Tibial artery (tissue), 4 donors: Measurements from ENCODE around the gene TMEM114.

Source experiments
- DNase-seq, 2 donors: peaks; one replicate each; pipeline ENCODE4 v3.0.0-alpha.2; 2019
- H3K27ac ChIP-seq, 2 donors: fragments of 200-600 bp; sonication (generic) in 1 of 2; 1 replicate in 1 of 2; 2 replicates in 1 of 2; pipeline ENCODE4 v1.5.1; 2018 to 2019; ENCODE audit warnings: mild to moderate bottlenecking in 1 of 2
- H3K27me3 ChIP-seq, 2 donors: fragments of 200-600 bp; sonication (generic) in 1 of 2; one replicate each; pipeline versions ENCODE4 v1.5.1 to v1.6.0; 2016 to 2019
- H3K36me3 ChIP-seq, 3 donors: fragments of 200-600 bp; sonication (generic) in 2 of 3; one replicate each; pipeline ENCODE4 v1.5.1; 2016 to 2019; ENCODE audit warnings: mild to moderate bottlenecking in 2 of 3
- H3K4me1 ChIP-seq, 4 donors: fragments of 200-600 bp; sonication (generic) in 2 of 4; 1 replicate in 3 of 4; 2 replicates in 1 of 4; pipeline ENCODE4 v1.5.1; 2016 to 2019
- H3K4me3 ChIP-seq, 2 donors: fragments of 200-600 bp; sonication (generic) in 1 of 2; 1 replicate in 1 of 2; 2 replicates in 1 of 2; pipeline ENCODE4 v1.5.1; 2018 to 2019; ENCODE audit warnings: mild to moderate bottlenecking in 2 of 2
- H3K9me3 ChIP-seq, 3 donors: fragments of 200-600 bp; sonication (generic) in 1 of 3; one replicate each; pipeline ENCODE4 v1.5.1; 2016 to 2019
- intact Hi-C: fragments of 100-400 bp; cut with DNase I; formaldehyde crosslinking; loops from one replicate; pipeline ENCODE4 v1.15.0; 2023; ENCODE audit warnings: low total_unique reads
- TF ChIP-seq, protein P1 (sequence below), 2 experiments: fragments of 200-600 bp in 1 of 2; fragments of 450-650 bp in 1 of 2; IDR thresholded peaks; one replicate each; pipeline ENCODE4 v1.5.1; 2017 to 2019; ENCODE audit warnings: antibody characterized with exemption in 2 of 2, mild to moderate bottlenecking in 1 of 2, moderate library complexity in 1 of 2

The TMEM114 gene

DNA sequence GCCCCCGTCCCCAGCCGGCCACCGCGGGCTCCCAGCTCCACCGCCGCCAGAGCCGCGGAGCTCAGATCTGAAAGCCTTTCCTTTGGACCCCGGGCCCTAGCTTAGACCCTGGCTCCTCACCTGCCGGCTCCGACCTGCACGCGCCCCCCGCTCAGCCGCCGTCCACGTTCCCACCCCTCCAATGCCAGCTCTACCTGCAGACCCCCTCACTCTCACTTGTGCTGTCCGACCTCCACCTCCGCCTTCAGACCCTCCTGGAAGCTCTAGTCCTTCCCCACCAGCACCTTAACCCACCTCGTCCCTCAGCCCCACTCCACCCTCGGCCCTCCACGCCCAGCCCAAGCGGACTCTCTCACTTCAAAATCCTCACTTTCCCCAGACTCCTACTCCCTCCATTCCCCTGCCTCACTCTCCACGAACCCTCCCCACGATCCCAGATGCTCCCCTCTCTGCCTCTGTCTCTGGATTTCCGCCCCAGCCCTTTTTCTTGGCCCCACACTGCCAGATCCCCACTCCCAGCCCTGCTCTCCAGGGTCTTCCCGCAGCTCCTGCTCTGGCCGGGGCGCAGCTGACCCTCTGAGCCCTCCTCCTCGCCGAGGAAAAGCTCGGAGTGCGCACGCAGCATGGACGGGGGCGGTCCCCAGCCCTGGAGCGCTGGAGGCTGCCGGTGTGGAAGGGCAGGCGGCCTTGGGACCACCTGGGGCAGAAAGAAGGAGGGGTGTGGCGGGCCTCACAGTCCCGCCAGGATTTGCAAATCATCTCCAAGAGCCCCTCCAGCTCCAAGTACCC, at the start of gene TMEM114:
TSS of gene TMEM114 (minus strand) at position 612 of the 789 bp plus-strand sequence. CDS start 673 bp downstream, outside the sequence.
- H3K4me1 ChIP-seq, result peaks cover 0 to 19% (median 12%) of the 10 kb centered on the region in 4 donors
- H3K4me3 ChIP-seq, result peak within 1 kb of the TSS in 1 of 2 donors; percentile 28
- no peak for DNase-seq
- peaks cover 0 to 59% of the 10 kb centered on the region in 2 donors for H3K27me3 ChIP-seq
- no peak within 1 kb of the TSS for H3K27ac ChIP-seq
- TF ChIP-seq, protein P1, sequence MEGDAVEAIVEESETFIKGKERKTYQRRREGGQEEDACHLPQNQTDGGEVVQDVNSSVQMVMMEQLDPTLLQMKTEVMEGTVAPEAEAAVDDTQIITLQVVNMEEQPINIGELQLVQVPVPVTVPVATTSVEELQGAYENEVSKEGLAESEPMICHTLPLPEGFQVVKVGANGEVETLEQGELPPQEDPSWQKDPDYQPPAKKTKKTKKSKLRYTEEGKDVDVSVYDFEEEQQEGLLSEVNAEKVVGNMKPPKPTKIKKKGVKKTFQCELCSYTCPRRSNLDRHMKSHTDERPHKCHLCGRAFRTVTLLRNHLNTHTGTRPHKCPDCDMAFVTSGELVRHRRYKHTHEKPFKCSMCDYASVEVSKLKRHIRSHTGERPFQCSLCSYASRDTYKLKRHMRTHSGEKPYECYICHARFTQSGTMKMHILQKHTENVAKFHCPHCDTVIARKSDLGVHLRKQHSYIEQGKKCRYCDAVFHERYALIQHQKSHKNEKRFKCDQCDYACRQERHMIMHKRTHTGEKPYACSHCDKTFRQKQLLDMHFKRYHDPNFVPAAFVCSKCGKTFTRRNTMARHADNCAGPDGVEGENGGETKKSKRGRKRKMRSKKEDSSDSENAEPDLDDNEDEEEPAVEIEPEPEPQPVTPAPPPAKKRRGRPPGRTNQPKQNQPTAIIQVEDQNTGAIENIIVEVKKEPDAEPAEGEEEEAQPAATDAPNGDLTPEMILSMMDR (IDR thresholded peaks at IDR 0.05), result no peak
- H3K9me3 ChIP-seq, result no peaks in the 10 kb centered on the region
- H3K36me3 ChIP-seq, result no peaks in the 10 kb centered on the region
- intact Hi-C loops, result no loop called here

- intact Hi-C loops, result no loop called here
- H3K9me3 ChIP-seq, result no peaks in the 10 kb centered on the region
- TF ChIP-seq, protein P1 (IDR thresholded peaks at IDR 0.05), result no peak
- no peak overlapping the region for H3K27ac ChIP-seq
- H3K4me1 ChIP-seq, result no peaks in the 10 kb centered on the region
- no peaks in the 10 kb centered on the region for H3K27me3 ChIP-seq
- peaks cover 83 to 92% (median 92%) of the 10 kb centered on the region in 3 donors for H3K36me3 ChIP-seq
- H3K4me3 ChIP-seq, result no peak overlapping the region
- DNase-seq, result no peak
Observed at GRCh38 chr16:8639694-8640093, 49.4 kb upstream of the TMEM114 start.

GRCh38 chr16:8634991-8635736, 44.9 kb upstream of the TMEM114 start:
- intact Hi-C loops, result no loop called here
- Histone ChIP-seq H3K4me3 (no peak overlapping the region), H3K4me1 (no peaks in the 10 kb centered on the region), H3K36me3 (peaks cover 55 to 96% (median 91%) of the 10 kb centered on the region in 3 donors), H3K27ac (no peak overlapping the region), H3K9me3 (no peaks in the 10 kb centered on the region), H3K27me3 (no peaks in the 10 kb centered on the region)
- DNase-seq, result no peak
- TF ChIP-seq, protein P1 (IDR thresholded peaks at IDR 0.05), result no peak

DNA sequence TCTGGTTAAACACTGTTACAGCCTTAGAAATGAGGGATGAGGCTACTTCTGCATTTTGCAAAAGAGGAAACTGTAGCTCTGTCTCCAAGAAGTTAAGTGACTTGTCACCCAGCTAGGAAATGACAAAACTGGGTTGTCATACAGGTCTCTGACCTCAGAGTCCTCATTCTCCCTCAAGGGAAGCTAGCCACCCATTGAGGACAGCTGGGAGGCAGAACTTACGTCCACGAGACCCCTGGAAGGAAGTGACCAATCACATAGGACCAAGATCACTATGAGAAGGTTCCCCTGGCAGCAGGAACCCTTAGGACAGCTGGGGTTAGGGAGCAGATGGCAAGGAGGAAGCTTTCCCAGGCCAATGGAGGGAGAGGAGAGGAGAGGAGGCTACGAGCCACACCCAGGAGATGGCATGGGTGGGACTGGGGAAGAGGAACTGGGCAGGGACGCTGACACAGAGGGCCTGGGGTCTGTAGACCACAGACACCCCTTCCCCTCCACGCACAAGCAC, 42.4 kb upstream of the TMEM114 start:
- peak; percentile 41 to 69 for DNase-seq
- H3K9me3 ChIP-seq, result no peaks in the 10 kb centered on the region
- no peak overlapping the region for H3K4me3 ChIP-seq
- H3K4me1 ChIP-seq, result no peaks in the 10 kb centered on the region
- H3K36me3 ChIP-seq, result peaks cover 57 to 96% (median 93%) of the 10 kb centered on the region in 3 donors
- intact Hi-C loops, result no loop called here
- TF ChIP-seq, protein P1 (IDR thresholded peaks at IDR 0.05), result no peak
- H3K27me3 ChIP-seq, result no peaks in the 10 kb centered on the region
- H3K27ac ChIP-seq, result no peak overlapping the region

DNA sequence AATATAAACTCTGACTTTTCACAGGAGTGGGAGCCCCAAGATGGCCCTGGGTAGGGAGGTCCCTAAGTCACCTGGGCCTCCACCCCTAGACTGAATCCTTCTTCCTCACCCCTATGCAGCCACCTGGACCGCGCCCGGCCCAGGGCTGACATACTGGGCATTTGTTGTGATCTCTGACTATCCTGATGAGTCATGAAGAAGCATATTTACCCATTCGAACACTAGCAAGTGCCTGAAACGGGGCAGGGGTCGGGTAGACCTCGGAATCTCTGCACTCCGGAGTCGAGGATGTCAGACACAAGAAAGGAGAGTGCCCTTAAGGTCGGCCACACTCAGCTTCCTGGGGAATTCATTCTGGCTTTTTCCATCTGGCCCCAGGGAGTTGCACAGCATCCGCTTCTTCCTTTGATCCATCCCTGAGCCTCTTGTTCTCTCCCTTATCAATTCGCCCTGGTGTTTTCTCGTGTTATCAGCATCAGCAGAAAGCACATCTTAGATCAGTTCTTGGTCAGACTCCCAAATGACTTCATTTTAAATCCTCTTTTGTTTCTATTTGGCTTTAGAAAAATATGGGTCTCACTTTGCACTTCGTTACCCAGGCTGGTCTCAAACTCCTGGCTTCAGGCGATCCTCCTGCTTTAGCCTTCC, 41.6 kb upstream of the TMEM114 start:
- Histone ChIP-seq H3K4me3 (no peak overlapping the region), H3K27ac (no peak overlapping the region)
- TF ChIP-seq, protein P1 (IDR thresholded peaks at IDR 0.05), result no peak

More for the DNA sequence above, 41.6 kb upstream of the TMEM114 start:
- Histone ChIP-seq H3K9me3 (no peaks in the 10 kb centered on the region), H3K27me3 (no peaks in the 10 kb centered on the region), H3K36me3 (peaks cover 58 to 96% (median 93%) of the 10 kb centered on the region in 3 donors), H3K4me1 (no peaks in the 10 kb centered on the region)
- intact Hi-C loops, result no loop called here
- DNase-seq, result no peak
